ENCODE measurements around the gene ITPK1. TPM values are rescaled to one million over a fixed set of nuclear protein-coding genes. Genes with fewer than 3 reads are reported as not detected.
A peak's percentile ranks its signal among the peaks of the same experiment; 100 is the strongest.

ITPK1 gene
- total and polyA plus RNA-seq, 8 donors: 17.8 to 46.3 (median 28.9) TPM

GRCh38 chr14:92922883-92923743 lies 192.6 kb downstream of the ITPK1 start, which contains the start of gene CHGA:
CHGA (plus strand) TSS chr14:92923150; CDS start chr14:92923360, 210 bp downstream.
- H3K4me3 ChIP-seq: peak within 1 kb of the TSS in 3 of 4 donors; percentile 7 to 19 (median 11)

DNA sequence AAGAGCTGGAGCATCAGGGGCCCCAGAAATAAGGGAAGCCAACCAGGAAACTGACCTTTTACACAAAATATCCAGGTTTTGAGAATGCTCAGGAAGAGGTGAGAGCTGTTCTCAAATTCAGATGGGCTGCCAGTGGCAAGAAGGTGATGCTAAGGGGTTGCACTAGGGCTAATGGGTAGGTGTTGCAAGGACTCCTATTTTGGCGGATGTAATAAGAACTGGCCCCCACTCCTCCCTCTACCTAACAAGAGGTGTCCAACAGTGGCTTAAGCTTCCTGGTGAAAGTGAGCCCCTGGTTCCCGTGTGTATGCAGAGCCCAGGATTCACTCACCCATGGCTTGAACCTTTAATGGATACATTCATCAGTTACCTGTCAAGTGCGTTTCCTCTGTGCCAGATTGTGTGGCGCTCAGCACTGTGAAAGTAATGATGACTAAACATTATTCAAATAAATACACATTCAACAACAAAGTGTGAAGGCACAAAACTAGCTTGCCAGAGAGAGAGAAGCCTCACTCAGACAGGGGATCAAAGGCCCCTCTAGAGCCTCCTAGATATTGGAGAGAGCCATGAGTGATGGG lies 193.5 kb downstream of the ITPK1 start:
- peak in 1 of 2 donors; percentile 52 for DNase-seq

More at GRCh38 chr14:92922883-92923743, 192.6 kb downstream of the ITPK1 start, which contains the start of gene CHGA:
- peak; percentile 44 to 89 for DNase-seq
- Histone ChIP-seq H3K27me3 (peaks cover 0 to 77% (median 30%) of the 10 kb centered on the region in 3 donors), H3K9me3 (no peaks in the 10 kb centered on the region), H3K36me3 (no peaks in the 10 kb centered on the region), H3K27ac (peak within 1 kb of the TSS in 1 of 5 donors; percentile 46), H3K4me1 (peaks cover 0 to 11% (median 4%) of the 10 kb centered on the region in 4 donors)
- WGBS, 5 donors: 6 to 12% (median 11%) methylated on average over 53 to 86 of the region's 86 CpGs
- TF ChIP-seq EP300 (IDR thresholded peaks at IDR 0.05): no peak
- TF ChIP-seq POLR2AphosphoS5 (IDR thresholded peaks at IDR 0.05): no peak
- TF ChIP-seq POLR2A (IDR thresholded peaks at IDR 0.05): no peak
- TF ChIP-seq, protein P1, sequence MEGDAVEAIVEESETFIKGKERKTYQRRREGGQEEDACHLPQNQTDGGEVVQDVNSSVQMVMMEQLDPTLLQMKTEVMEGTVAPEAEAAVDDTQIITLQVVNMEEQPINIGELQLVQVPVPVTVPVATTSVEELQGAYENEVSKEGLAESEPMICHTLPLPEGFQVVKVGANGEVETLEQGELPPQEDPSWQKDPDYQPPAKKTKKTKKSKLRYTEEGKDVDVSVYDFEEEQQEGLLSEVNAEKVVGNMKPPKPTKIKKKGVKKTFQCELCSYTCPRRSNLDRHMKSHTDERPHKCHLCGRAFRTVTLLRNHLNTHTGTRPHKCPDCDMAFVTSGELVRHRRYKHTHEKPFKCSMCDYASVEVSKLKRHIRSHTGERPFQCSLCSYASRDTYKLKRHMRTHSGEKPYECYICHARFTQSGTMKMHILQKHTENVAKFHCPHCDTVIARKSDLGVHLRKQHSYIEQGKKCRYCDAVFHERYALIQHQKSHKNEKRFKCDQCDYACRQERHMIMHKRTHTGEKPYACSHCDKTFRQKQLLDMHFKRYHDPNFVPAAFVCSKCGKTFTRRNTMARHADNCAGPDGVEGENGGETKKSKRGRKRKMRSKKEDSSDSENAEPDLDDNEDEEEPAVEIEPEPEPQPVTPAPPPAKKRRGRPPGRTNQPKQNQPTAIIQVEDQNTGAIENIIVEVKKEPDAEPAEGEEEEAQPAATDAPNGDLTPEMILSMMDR (IDR thresholded peaks at IDR 0.05): no peak
- intact Hi-C loops (cut with DNase I; ENCODE audit: low total_unique reads): no loop called here

DNA sequence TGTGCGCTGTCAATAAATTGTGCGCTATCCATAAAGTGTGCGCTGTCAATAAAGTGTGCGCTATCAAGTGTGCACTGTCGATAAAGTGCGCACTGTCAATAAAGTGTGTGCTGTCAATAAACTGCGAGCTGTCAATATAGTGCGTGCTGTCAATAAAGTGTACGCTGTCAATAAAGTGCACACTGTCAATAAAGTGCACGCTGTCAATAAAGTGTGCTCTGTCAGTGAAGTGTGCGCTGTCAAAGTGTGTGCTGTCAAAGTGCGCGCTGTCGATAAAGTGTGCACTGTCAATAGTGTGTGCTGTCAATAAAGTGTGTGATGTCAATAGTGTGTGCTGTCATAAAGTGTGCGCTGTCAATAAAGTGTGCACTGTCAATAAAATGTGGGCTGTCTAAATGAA lies 195.7 kb downstream of the ITPK1 start:
- Histone ChIP-seq H3K27me3 (peaks cover 0 to 85% (median 33%) of the 10 kb centered on the region in 3 donors), H3K4me3 (no peak overlapping the region), H3K36me3 (no peaks in the 10 kb centered on the region), H3K27ac (no peak overlapping the region), H3K9me3 (no peaks in the 10 kb centered on the region), H3K4me1 (peaks cover 0 to 11% (median 4%) of the 10 kb centered on the region in 4 donors)
- DNase-seq: no peak
- intact Hi-C loops (cut with DNase I; ENCODE audit: low total_unique reads): no loop called here
- WGBS, 5 donors: 94 to 96% (median 96%) methylated on average over 15 of the region's 15 CpGs
- TF ChIP-seq, protein P1 (IDR thresholded peaks at IDR 0.05): no peak
- TF ChIP-seq POLR2A (IDR thresholded peaks at IDR 0.05) (no peak), EP300 (IDR thresholded peaks at IDR 0.05) (no peak), POLR2AphosphoS5 (IDR thresholded peaks at IDR 0.05) (no peak)

More for the DNA sequence above, 193.5 kb downstream of the ITPK1 start:
- TF ChIP-seq, protein P1 (IDR thresholded peaks at IDR 0.05): no peak
- TF ChIP-seq POLR2A (IDR thresholded peaks at IDR 0.05) (no peak), POLR2AphosphoS5 (IDR thresholded peaks at IDR 0.05) (no peak), EP300 (IDR thresholded peaks at IDR 0.05) (no peak)
- intact Hi-C loops (cut with DNase I; ENCODE audit: low total_unique reads): no loop called here
- H3K9me3 ChIP-seq: no peaks in the 10 kb centered on the region
- H3K36me3 ChIP-seq: no peaks in the 10 kb centered on the region
- WGBS, 5 donors: 38 to 53% (median 45%) methylated on average over 4 of the region's 4 CpGs
- H3K4me3 ChIP-seq: peak overlapping the region in 1 of 4 donors; percentile 19
- peaks cover 0 to 86% (median 33%) of the 10 kb centered on the region in 3 donors for H3K27me3 ChIP-seq
- no peak overlapping the region for H3K27ac ChIP-seq
- H3K4me1 ChIP-seq: peaks cover 0 to 11% (median 4%) of the 10 kb centered on the region in 4 donors

GRCh38 chr14:92917956-92918355 lies 197.8 kb downstream of the ITPK1 start:
- intact Hi-C loops (cut with DNase I; ENCODE audit: low total_unique reads): no loop called here
- Histone ChIP-seq H3K36me3 (no peaks in the 10 kb centered on the region), H3K4me1 (peaks cover 0 to 4% (median under 1%) of the 10 kb centered on the region in 4 donors), H3K9me3 (no peaks in the 10 kb centered on the region), H3K27ac (no peak overlapping the region), H3K27me3 (peaks cover 0 to 76% (median 20%) of the 10 kb centered on the region in 3 donors), H3K4me3 (no peak overlapping the region)
- TF ChIP-seq POLR2A (IDR thresholded peaks at IDR 0.05): no peak
- TF ChIP-seq, protein P1 (IDR thresholded peaks at IDR 0.05): no peak
- no peak for TF ChIP-seq POLR2AphosphoS5 (IDR thresholded peaks at IDR 0.05)
- no peak for TF ChIP-seq EP300 (IDR thresholded peaks at IDR 0.05)
- DNase-seq: no peak
- 74 to 80% (median 80%) methylated on average over 6 to 7 of the region's 7 CpGs for WGBS, 5 donors

Data from stomach (tissue), 9 donors.